Measurements from ENCODE around the gene MACO1. TPM values are rescaled to one million over a fixed set of nuclear protein-coding genes. Genes with fewer than 3 reads are reported as not detected.

The MACO1 gene
- total and polyA plus RNA-seq, 2 experiments from 2014 or later = 12.4 to 16.8 TPM

- peak overlapping the region; percentile 82 for H3K4me2 ChIP-seq (ENCODE audit: unreplicated experiment)
- peak; percentile 66 for DNase-seq
- no peaks in the 10 kb centered on the region for H3K27me3 ChIP-seq (replicated peaks; ENCODE audit: insufficient read depth)
- H3K27ac ChIP-seq = no peak overlapping the region
- peak overlapping the region; percentile 80 for H3K9ac ChIP-seq
- no peaks in the 10 kb centered on the region for H3K9me3 ChIP-seq (ENCODE audit: low read depth)
- 41 to 44% methylated on average over 6 of the region's 6 CpGs for WGBS, 2 experiments (ENCODE audit: low coverage in 1 of 2, low lambda C conversion rate in 2 of 2, missing lambda C conversion rate in 2 of 2)
- H2AFZ ChIP-seq = peak overlapping the region; percentile 64
- in situ Hi-C loops (cut with MboI) = no loop called here
- peaks cover 16% of the 10 kb centered on the region for H3K4me1 ChIP-seq (ENCODE audit: insufficient read depth)
- H3F3A ChIP-seq (ENCODE audit: insufficient read depth) = no peaks in the 10 kb centered on the region
- no peaks in the 10 kb centered on the region for H3K36me3 ChIP-seq (ENCODE audit: low read depth)
- no peak for TF ChIP-seq EZH2phosphoT487 (IDR thresholded peaks at IDR 0.05; ENCODE audit: insufficient read depth, low read depth)
- TF ChIP-seq EZH2 (IDR thresholded peaks at IDR 0.05; ENCODE audit: insufficient read depth, poor library complexity, severe bottlenecking) = no peak
- H3K4me3 ChIP-seq = peak overlapping the region; percentile 73
- H3K9me2 ChIP-seq (ENCODE audit: insufficient read depth) = no peaks in the 10 kb centered on the region
- H4K20me1 ChIP-seq (ENCODE audit: insufficient read depth) = no peaks in the 10 kb centered on the region
- peaks cover 41% of the 10 kb centered on the region for H3K79me2 ChIP-seq (ENCODE audit: insufficient read depth)
These were observed 114.1 kb downstream of the MACO1 start for GRCh38 chr1:25544819-25545218.

DNA sequence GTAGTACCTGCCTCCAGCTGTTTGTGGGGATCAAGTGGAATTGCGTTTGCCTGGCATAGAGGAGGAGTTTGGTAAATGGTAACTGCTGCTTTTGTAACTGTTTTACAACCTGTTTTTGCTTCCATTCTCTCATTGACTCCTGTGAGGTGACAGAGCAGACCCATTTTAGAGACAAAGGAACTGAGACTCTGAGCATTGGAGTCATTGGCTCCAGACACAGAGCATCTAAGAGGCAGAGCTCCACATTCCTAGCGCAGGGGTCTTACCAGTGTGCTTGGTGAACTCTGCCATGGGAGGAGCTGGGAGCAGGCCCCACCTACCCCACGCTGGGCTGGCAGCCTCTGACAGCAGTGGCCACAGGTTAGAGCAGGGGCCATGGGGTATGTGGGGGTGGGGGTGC is 115.1 kb downstream of the MACO1 start:
- no peak overlapping the region for H3K9ac ChIP-seq
- no peak for DNase-seq
- in situ Hi-C loops (cut with MboI) = no loop called here
- no peaks in the 10 kb centered on the region for H3K9me2 ChIP-seq (ENCODE audit: insufficient read depth)
- no peaks in the 10 kb centered on the region for H3K36me3 ChIP-seq (ENCODE audit: low read depth)
- H3K9me3 ChIP-seq (ENCODE audit: low read depth) = no peaks in the 10 kb centered on the region
- no peaks in the 10 kb centered on the region for H3F3A ChIP-seq (ENCODE audit: insufficient read depth)
- no peak overlapping the region for H2AFZ ChIP-seq
- 92 to 100% methylated on average over 3 of the region's 3 CpGs for WGBS, 2 experiments (ENCODE audit: low coverage in 1 of 2, low lambda C conversion rate in 2 of 2, missing lambda C conversion rate in 2 of 2)
- H3K4me2 ChIP-seq (ENCODE audit: unreplicated experiment) = no peak overlapping the region
- TF ChIP-seq EZH2phosphoT487 (IDR thresholded peaks at IDR 0.05; ENCODE audit: insufficient read depth, low read depth) (no peak), EZH2 (IDR thresholded peaks at IDR 0.05; ENCODE audit: insufficient read depth, poor library complexity, severe bottlenecking) (no peak)
- H4K20me1 ChIP-seq (ENCODE audit: insufficient read depth) = no peaks in the 10 kb centered on the region
- H3K79me2 ChIP-seq (ENCODE audit: insufficient read depth) = peaks cover 51% of the 10 kb centered on the region
- peaks cover 22% of the 10 kb centered on the region for H3K4me1 ChIP-seq (ENCODE audit: insufficient read depth)
- H3K27ac ChIP-seq = no peak overlapping the region
- no peaks in the 10 kb centered on the region for H3K27me3 ChIP-seq (replicated peaks; ENCODE audit: insufficient read depth)
- H3K4me3 ChIP-seq = no peak overlapping the region

- Histone ChIP-seq H3K9me3 (ENCODE audit: low read depth) (no peaks in the 10 kb centered on the region), H3F3A (ENCODE audit: insufficient read depth) (no peaks in the 10 kb centered on the region), H3K27me3 (replicated peaks; ENCODE audit: insufficient read depth) (no peaks in the 10 kb centered on the region), H3K4me1 (ENCODE audit: insufficient read depth) (peaks cover 22% of the 10 kb centered on the region), H2AFZ (no peak overlapping the region), H3K79me2 (ENCODE audit: insufficient read depth) (peaks cover 55% of the 10 kb centered on the region), H3K9ac (no peak overlapping the region), H3K4me3 (no peak overlapping the region), H3K27ac (no peak overlapping the region), H3K36me3 (ENCODE audit: low read depth) (no peaks in the 10 kb centered on the region), H4K20me1 (ENCODE audit: insufficient read depth) (no peaks in the 10 kb centered on the region), H3K9me2 (ENCODE audit: insufficient read depth) (no peaks in the 10 kb centered on the region), H3K4me2 (ENCODE audit: unreplicated experiment) (no peak overlapping the region)
- no peak for TF ChIP-seq EZH2 (IDR thresholded peaks at IDR 0.05; ENCODE audit: insufficient read depth, poor library complexity, severe bottlenecking)
- TF ChIP-seq EZH2phosphoT487 (IDR thresholded peaks at IDR 0.05; ENCODE audit: insufficient read depth, low read depth) = no peak
- 50 to 53% methylated on average over 1 of the region's 1 CpG for WGBS, 2 experiments (ENCODE audit: low coverage in 1 of 2, low lambda C conversion rate in 2 of 2, missing lambda C conversion rate in 2 of 2)
- in situ Hi-C loops (cut with MboI) = no loop called here
- DNase-seq = no peak
These were observed 115.5 kb downstream of the MACO1 start for GRCh38 chr1:25546193-25546592.

DNA sequence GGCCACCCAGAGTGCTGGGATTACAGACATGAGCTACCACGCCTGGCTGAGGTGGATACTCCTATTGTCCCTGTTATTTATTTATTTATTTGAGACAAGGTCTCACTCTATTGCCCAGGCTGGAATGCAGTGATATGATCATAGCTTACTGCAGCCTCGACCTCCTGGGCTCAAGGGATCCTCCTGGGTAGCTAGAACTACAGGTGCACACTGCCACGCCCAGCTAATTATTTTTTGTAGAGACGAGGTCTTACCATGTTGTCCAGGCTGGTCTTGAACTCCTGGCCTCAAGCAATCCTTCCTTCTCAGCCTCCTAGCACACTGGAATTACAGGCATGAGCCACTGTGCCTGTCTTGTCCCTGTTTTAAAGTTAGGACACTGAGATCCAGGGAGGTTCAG is 117.9 kb downstream of the MACO1 start:
- no peak for DNase-seq
- H3K4me3 ChIP-seq = no peak overlapping the region
- H3K36me3 ChIP-seq (ENCODE audit: low read depth) = no peaks in the 10 kb centered on the region
- no peak overlapping the region for H3K27ac ChIP-seq
- TF ChIP-seq EZH2phosphoT487 (IDR thresholded peaks at IDR 0.05; ENCODE audit: insufficient read depth, low read depth) = no peak
- no peak for TF ChIP-seq EZH2 (IDR thresholded peaks at IDR 0.05; ENCODE audit: insufficient read depth, poor library complexity, severe bottlenecking)
- no peaks in the 10 kb centered on the region for H4K20me1 ChIP-seq (ENCODE audit: insufficient read depth)
- H3K79me2 ChIP-seq (ENCODE audit: insufficient read depth) = peaks cover 61% of the 10 kb centered on the region
- H3K9me3 ChIP-seq (ENCODE audit: low read depth) = no peaks in the 10 kb centered on the region
- H2AFZ ChIP-seq = no peak overlapping the region
- in situ Hi-C loops (cut with MboI) = no loop called here
- H3F3A ChIP-seq (ENCODE audit: insufficient read depth) = no peaks in the 10 kb centered on the region
- 96 to 97% methylated on average over 4 of the region's 4 CpGs for WGBS, 2 experiments (ENCODE audit: low coverage in 1 of 2, low lambda C conversion rate in 2 of 2, missing lambda C conversion rate in 2 of 2)
- H3K9me2 ChIP-seq (ENCODE audit: insufficient read depth) = no peaks in the 10 kb centered on the region
- H3K4me1 ChIP-seq (ENCODE audit: insufficient read depth) = peaks cover 22% of the 10 kb centered on the region
- H3K9ac ChIP-seq = no peak overlapping the region
- no peak overlapping the region for H3K4me2 ChIP-seq (ENCODE audit: unreplicated experiment)
- H3K27me3 ChIP-seq (replicated peaks; ENCODE audit: insufficient read depth) = no peaks in the 10 kb centered on the region

All from GM23248 (cell line).